Right lobe of liver (tissue), 4 donors: ENCODE results near the gene ROPN1L.
"Not testable (repeated sequence)": the region's sequence is repeated elsewhere in the genome, so short reads cannot be mapped to it uniquely, and the experiment has no call there.

Source experiments
- POLR2A ChIP-seq: fragments of 450-650 bp; IDR thresholded peaks from one replicate; pipeline ENCODE4 v1.6.1; 2017; ENCODE audit warnings: antibody characterized with exemption, mild to moderate bottlenecking
- TF ChIP-seq, protein P1 (sequence below), 4 donors: fragments of 200-600 bp in 3 of 4; fragments of 450-650 bp in 1 of 4; IDR thresholded peaks; one replicate each; pipeline versions ENCODE4 v1.5.1 to v1.8.0; 2016 to 2022; ENCODE audit warnings: antibody characterized with exemption in 4 of 4, mild to moderate bottlenecking in 2 of 4
- donor health status: DM: no; HTN: no; CAD: no.
- donor health status: DM: no; HTN: no; CAD: no.
- donor health status: DM: no; HTN: yes; CAD: no.

DNA sequence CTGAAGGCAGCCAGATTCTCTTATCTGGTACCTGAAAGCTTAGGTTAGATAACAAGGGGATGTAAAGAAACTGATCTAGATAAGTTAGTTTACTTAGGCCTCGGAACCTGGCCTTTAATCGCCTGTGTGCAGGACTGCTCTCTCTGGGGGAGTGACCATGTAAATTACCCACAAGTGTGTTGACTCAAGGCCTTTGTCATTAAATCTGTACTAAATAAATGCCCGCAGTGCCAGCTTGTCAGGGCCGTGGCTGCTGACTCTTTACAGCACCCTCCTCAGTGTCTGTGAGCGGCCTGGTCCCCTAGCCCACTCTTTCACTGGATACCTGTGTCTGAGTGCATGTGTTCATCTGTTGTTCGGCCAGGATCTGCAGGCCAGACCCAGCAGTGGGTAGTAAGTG lies 52.8 kb downstream of the ROPN1L start:
- TF ChIP-seq, protein P1, sequence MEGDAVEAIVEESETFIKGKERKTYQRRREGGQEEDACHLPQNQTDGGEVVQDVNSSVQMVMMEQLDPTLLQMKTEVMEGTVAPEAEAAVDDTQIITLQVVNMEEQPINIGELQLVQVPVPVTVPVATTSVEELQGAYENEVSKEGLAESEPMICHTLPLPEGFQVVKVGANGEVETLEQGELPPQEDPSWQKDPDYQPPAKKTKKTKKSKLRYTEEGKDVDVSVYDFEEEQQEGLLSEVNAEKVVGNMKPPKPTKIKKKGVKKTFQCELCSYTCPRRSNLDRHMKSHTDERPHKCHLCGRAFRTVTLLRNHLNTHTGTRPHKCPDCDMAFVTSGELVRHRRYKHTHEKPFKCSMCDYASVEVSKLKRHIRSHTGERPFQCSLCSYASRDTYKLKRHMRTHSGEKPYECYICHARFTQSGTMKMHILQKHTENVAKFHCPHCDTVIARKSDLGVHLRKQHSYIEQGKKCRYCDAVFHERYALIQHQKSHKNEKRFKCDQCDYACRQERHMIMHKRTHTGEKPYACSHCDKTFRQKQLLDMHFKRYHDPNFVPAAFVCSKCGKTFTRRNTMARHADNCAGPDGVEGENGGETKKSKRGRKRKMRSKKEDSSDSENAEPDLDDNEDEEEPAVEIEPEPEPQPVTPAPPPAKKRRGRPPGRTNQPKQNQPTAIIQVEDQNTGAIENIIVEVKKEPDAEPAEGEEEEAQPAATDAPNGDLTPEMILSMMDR (IDR thresholded peaks at IDR 0.05): not testable (repeated sequence)
- not testable (repeated sequence) for TF ChIP-seq POLR2A
